ENCODE data around the gene PPFIA2.

The PPFIA2 gene

GRCh38 chr12:81375969-81376368 lies 383.2 kb downstream of the PPFIA2 start:
- no peaks in the 10 kb centered on the region for H3K27me3 ChIP-seq (ENCODE audit: control insufficient read depth in 2 of 2, insufficient read depth in 2 of 2, low read length in 2 of 2)

GRCh38 chr12:81370456-81370855 lies 388.7 kb downstream of the PPFIA2 start:
- H3K9me3 ChIP-seq (ENCODE audit: control insufficient read depth in 2 of 2, low read length in 2 of 2), result no peaks in the 10 kb centered on the region
- H3K36me3 ChIP-seq (ENCODE audit: control insufficient read depth in 2 of 2, insufficient read depth in 2 of 2, low read length in 2 of 2), result no peaks in the 10 kb centered on the region
- H3K4me1 ChIP-seq (ENCODE audit: control insufficient read depth in 2 of 2, insufficient read depth in 2 of 2, low read length in 2 of 2), result no peaks in the 10 kb centered on the region
- no peak overlapping the region for H3K27ac ChIP-seq (ENCODE audit: low read depth in 2 of 2, low read length in 2 of 2)
- H3K9ac ChIP-seq (ENCODE audit: low read depth in 1 of 2, low read length in 2 of 2), result no peak overlapping the region
- no peaks in the 10 kb centered on the region for H3K27me3 ChIP-seq (ENCODE audit: control insufficient read depth in 2 of 2, insufficient read depth in 2 of 2, low read length in 2 of 2)
- no peak overlapping the region for H3K4me3 ChIP-seq (ENCODE audit: low read length in 2 of 2)

More at GRCh38 chr12:81375969-81376368, 383.2 kb downstream of the PPFIA2 start:
- no peak overlapping the region for H3K4me3 ChIP-seq (ENCODE audit: low read length in 2 of 2)
- H3K9ac ChIP-seq (ENCODE audit: low read depth in 1 of 2, low read length in 2 of 2), result no peak overlapping the region
- no peaks in the 10 kb centered on the region for H3K4me1 ChIP-seq (ENCODE audit: control insufficient read depth in 2 of 2, insufficient read depth in 2 of 2, low read length in 2 of 2)
- no peak overlapping the region for H3K27ac ChIP-seq (ENCODE audit: low read depth in 2 of 2, low read length in 2 of 2)
- H3K36me3 ChIP-seq (ENCODE audit: control insufficient read depth in 2 of 2, insufficient read depth in 2 of 2, low read length in 2 of 2), result no peaks in the 10 kb centered on the region
- no peaks in the 10 kb centered on the region for H3K9me3 ChIP-seq (ENCODE audit: control insufficient read depth in 2 of 2, low read length in 2 of 2)

- no peaks in the 10 kb centered on the region for H3K9me3 ChIP-seq (ENCODE audit: control insufficient read depth in 2 of 2, low read length in 2 of 2)
- H3K9ac ChIP-seq (ENCODE audit: low read depth in 1 of 2, low read length in 2 of 2), result no peak overlapping the region
- no peak overlapping the region for H3K4me3 ChIP-seq (ENCODE audit: low read length in 2 of 2)
Observed at GRCh38 chr12:81369175-81369574, 390.0 kb downstream of the PPFIA2 start.

DNA sequence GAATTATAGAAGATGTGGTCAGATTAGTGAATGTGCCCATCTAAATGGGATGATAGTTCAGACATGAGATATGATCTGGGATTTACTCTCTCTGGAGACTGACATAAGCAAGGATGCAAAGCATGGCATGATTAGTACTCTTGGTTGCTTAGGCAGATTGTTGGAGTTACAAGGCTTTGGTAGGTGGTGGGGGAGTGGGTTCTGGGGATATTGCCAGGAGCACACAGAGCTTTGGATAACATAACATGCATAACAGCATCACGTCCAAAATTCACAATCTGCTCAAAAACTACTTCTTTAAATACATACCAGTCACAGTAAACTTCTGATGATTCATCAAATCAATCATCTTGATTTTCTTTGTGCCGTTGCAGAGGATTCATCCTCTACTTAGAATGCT lies 393.9 kb downstream of the PPFIA2 start:
- no peak overlapping the region for H3K9ac ChIP-seq (ENCODE audit: low read depth in 1 of 2, low read length in 2 of 2)
- H3K9me3 ChIP-seq (ENCODE audit: control insufficient read depth in 2 of 2, low read length in 2 of 2), result no peaks in the 10 kb centered on the region
- no peaks in the 10 kb centered on the region for H3K27me3 ChIP-seq (ENCODE audit: control insufficient read depth in 2 of 2, insufficient read depth in 2 of 2, low read length in 2 of 2)
- no peak overlapping the region for H3K27ac ChIP-seq (ENCODE audit: low read depth in 2 of 2, low read length in 2 of 2)
- H3K36me3 ChIP-seq (ENCODE audit: control insufficient read depth in 2 of 2, insufficient read depth in 2 of 2, low read length in 2 of 2), result no peaks in the 10 kb centered on the region
- H3K4me1 ChIP-seq (ENCODE audit: control insufficient read depth in 2 of 2, insufficient read depth in 2 of 2, low read length in 2 of 2), result no peaks in the 10 kb centered on the region
- H3K4me3 ChIP-seq (ENCODE audit: low read length in 2 of 2), result no peak overlapping the region

More at GRCh38 chr12:81369175-81369574, 390.0 kb downstream of the PPFIA2 start:
- Histone ChIP-seq H3K4me1 (ENCODE audit: control insufficient read depth in 2 of 2, insufficient read depth in 2 of 2, low read length in 2 of 2) (no peaks in the 10 kb centered on the region), H3K27ac (ENCODE audit: low read depth in 2 of 2, low read length in 2 of 2) (no peak overlapping the region), H3K27me3 (ENCODE audit: control insufficient read depth in 2 of 2, insufficient read depth in 2 of 2, low read length in 2 of 2) (no peaks in the 10 kb centered on the region), H3K36me3 (ENCODE audit: control insufficient read depth in 2 of 2, insufficient read depth in 2 of 2, low read length in 2 of 2) (no peaks in the 10 kb centered on the region)

GRCh38 chr12:81360916-81361315 lies 398.2 kb downstream of the PPFIA2 start:
- no peaks in the 10 kb centered on the region for H3K36me3 ChIP-seq (ENCODE audit: control insufficient read depth in 2 of 2, insufficient read depth in 2 of 2, low read length in 2 of 2)

GRCh38 chr12:81359736-81360135 lies 399.4 kb downstream of the PPFIA2 start:
- Histone ChIP-seq H3K9ac (ENCODE audit: low read depth in 1 of 2, low read length in 2 of 2) (no peak overlapping the region), H3K4me3 (ENCODE audit: low read length in 2 of 2) (no peak overlapping the region), H3K27ac (ENCODE audit: low read depth in 2 of 2, low read length in 2 of 2) (no peak overlapping the region), H3K4me1 (ENCODE audit: control insufficient read depth in 2 of 2, insufficient read depth in 2 of 2, low read length in 2 of 2) (no peaks in the 10 kb centered on the region), H3K27me3 (ENCODE audit: control insufficient read depth in 2 of 2, insufficient read depth in 2 of 2, low read length in 2 of 2) (no peaks in the 10 kb centered on the region), H3K9me3 (ENCODE audit: control insufficient read depth in 2 of 2, low read length in 2 of 2) (no peaks in the 10 kb centered on the region), H3K36me3 (ENCODE audit: control insufficient read depth in 2 of 2, insufficient read depth in 2 of 2, low read length in 2 of 2) (no peaks in the 10 kb centered on the region)

More at GRCh38 chr12:81360916-81361315, 398.2 kb downstream of the PPFIA2 start:
- Histone ChIP-seq H3K9ac (ENCODE audit: low read depth in 1 of 2, low read length in 2 of 2) (no peak overlapping the region), H3K4me3 (ENCODE audit: low read length in 2 of 2) (no peak overlapping the region), H3K9me3 (ENCODE audit: control insufficient read depth in 2 of 2, low read length in 2 of 2) (no peaks in the 10 kb centered on the region), H3K27ac (ENCODE audit: low read depth in 2 of 2, low read length in 2 of 2) (no peak overlapping the region), H3K27me3 (ENCODE audit: control insufficient read depth in 2 of 2, insufficient read depth in 2 of 2, low read length in 2 of 2) (no peaks in the 10 kb centered on the region), H3K4me1 (ENCODE audit: control insufficient read depth in 2 of 2, insufficient read depth in 2 of 2, low read length in 2 of 2) (no peaks in the 10 kb centered on the region)

GRCh38 chr12:81354327-81354932 lies 404.7 kb downstream of the PPFIA2 start:
- Histone ChIP-seq H3K27me3 (ENCODE audit: control insufficient read depth in 2 of 2, insufficient read depth in 2 of 2, low read length in 2 of 2) (no peaks in the 10 kb centered on the region), H3K9ac (ENCODE audit: low read depth in 1 of 2, low read length in 2 of 2) (no peak overlapping the region), H3K9me3 (ENCODE audit: control insufficient read depth in 2 of 2, low read length in 2 of 2) (no peaks in the 10 kb centered on the region), H3K4me3 (ENCODE audit: low read length in 2 of 2) (no peak overlapping the region), H3K36me3 (ENCODE audit: control insufficient read depth in 2 of 2, insufficient read depth in 2 of 2, low read length in 2 of 2) (no peaks in the 10 kb centered on the region), H3K27ac (ENCODE audit: low read depth in 2 of 2, low read length in 2 of 2) (no peak overlapping the region), H3K4me1 (ENCODE audit: control insufficient read depth in 2 of 2, insufficient read depth in 2 of 2, low read length in 2 of 2) (no peaks in the 10 kb centered on the region)

GRCh38 chr12:81350309-81350708 lies 408.8 kb downstream of the PPFIA2 start:
- H3K36me3 ChIP-seq (ENCODE audit: control insufficient read depth in 2 of 2, insufficient read depth in 2 of 2, low read length in 2 of 2), result no peaks in the 10 kb centered on the region
- no peak overlapping the region for H3K4me3 ChIP-seq (ENCODE audit: low read length in 2 of 2)
- H3K9ac ChIP-seq (ENCODE audit: low read depth in 1 of 2, low read length in 2 of 2), result no peak overlapping the region
- no peaks in the 10 kb centered on the region for H3K9me3 ChIP-seq (ENCODE audit: control insufficient read depth in 2 of 2, low read length in 2 of 2)
- no peaks in the 10 kb centered on the region for H3K4me1 ChIP-seq (ENCODE audit: control insufficient read depth in 2 of 2, insufficient read depth in 2 of 2, low read length in 2 of 2)
- no peaks in the 10 kb centered on the region for H3K27me3 ChIP-seq (ENCODE audit: control insufficient read depth in 2 of 2, insufficient read depth in 2 of 2, low read length in 2 of 2)
- H3K27ac ChIP-seq (ENCODE audit: low read depth in 2 of 2, low read length in 2 of 2), result no peak overlapping the region

DNA sequence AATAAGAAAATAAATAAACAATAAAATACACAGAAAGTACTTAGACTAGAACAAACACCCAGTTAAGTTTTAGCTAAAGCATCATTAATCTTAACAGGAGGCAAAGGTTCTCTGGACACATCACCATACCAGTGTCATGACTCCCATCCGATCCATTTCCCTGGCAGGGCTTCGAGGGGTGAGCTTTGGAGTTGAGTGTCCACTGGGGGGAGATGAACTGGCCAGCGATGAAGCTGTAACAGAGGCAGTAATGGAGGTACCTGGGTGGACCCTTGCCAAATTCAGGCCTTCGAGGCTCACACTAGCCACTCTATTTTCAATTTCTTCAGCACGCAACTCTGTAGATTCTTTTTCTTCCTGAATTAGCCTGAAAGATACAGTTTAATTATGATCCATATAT lies 411.7 kb downstream of the PPFIA2 start:
- Histone ChIP-seq H3K9ac (ENCODE audit: low read depth in 1 of 2, low read length in 2 of 2) (no peak overlapping the region), H3K36me3 (ENCODE audit: control insufficient read depth in 2 of 2, insufficient read depth in 2 of 2, low read length in 2 of 2) (no peaks in the 10 kb centered on the region), H3K27ac (ENCODE audit: low read depth in 2 of 2, low read length in 2 of 2) (no peak overlapping the region), H3K4me1 (ENCODE audit: control insufficient read depth in 2 of 2, insufficient read depth in 2 of 2, low read length in 2 of 2) (no peaks in the 10 kb centered on the region), H3K9me3 (ENCODE audit: control insufficient read depth in 2 of 2, low read length in 2 of 2) (no peaks in the 10 kb centered on the region), H3K27me3 (ENCODE audit: control insufficient read depth in 2 of 2, insufficient read depth in 2 of 2, low read length in 2 of 2) (no peaks in the 10 kb centered on the region), H3K4me3 (ENCODE audit: low read length in 2 of 2) (no peak overlapping the region)

DNA sequence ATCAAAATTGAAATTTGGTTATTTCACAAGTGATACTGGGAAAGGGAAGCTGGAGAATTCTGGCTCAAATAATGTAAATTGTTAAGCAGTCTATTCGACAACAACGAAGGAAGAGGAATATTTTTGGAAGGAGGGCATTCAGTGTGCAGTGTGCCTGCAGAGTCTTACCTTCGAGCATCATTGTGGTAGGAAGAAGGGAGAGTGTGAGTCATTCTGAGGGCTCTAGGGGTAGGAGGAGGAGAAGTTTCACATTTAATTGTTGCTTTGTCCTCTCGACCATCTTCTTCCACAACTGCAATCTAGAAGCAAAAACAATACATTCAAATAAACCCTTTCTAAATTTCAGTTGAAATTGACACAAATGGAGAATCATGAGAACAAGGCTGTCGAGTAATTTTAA lies 418.2 kb downstream of the PPFIA2 start:
- no peak overlapping the region for H3K27ac ChIP-seq (ENCODE audit: low read depth in 2 of 2, low read length in 2 of 2)
- H3K9me3 ChIP-seq (ENCODE audit: control insufficient read depth in 2 of 2, low read length in 2 of 2), result no peaks in the 10 kb centered on the region
- H3K4me1 ChIP-seq (ENCODE audit: control insufficient read depth in 2 of 2, insufficient read depth in 2 of 2, low read length in 2 of 2), result no peaks in the 10 kb centered on the region
- no peak overlapping the region for H3K4me3 ChIP-seq (ENCODE audit: low read length in 2 of 2)
- no peaks in the 10 kb centered on the region for H3K36me3 ChIP-seq (ENCODE audit: control insufficient read depth in 2 of 2, insufficient read depth in 2 of 2, low read length in 2 of 2)
- H3K27me3 ChIP-seq (ENCODE audit: control insufficient read depth in 2 of 2, insufficient read depth in 2 of 2, low read length in 2 of 2), result no peaks in the 10 kb centered on the region
- H3K9ac ChIP-seq (ENCODE audit: low read depth in 1 of 2, low read length in 2 of 2), result no peak overlapping the region

- Histone ChIP-seq H3K4me3 (ENCODE audit: low read length in 2 of 2) (no peak overlapping the region), H3K4me1 (ENCODE audit: control insufficient read depth in 2 of 2, insufficient read depth in 2 of 2, low read length in 2 of 2) (no peaks in the 10 kb centered on the region), H3K27me3 (ENCODE audit: control insufficient read depth in 2 of 2, insufficient read depth in 2 of 2, low read length in 2 of 2) (no peaks in the 10 kb centered on the region), H3K9ac (ENCODE audit: low read depth in 1 of 2, low read length in 2 of 2) (no peak overlapping the region), H3K9me3 (ENCODE audit: control insufficient read depth in 2 of 2, low read length in 2 of 2) (no peaks in the 10 kb centered on the region), H3K36me3 (ENCODE audit: control insufficient read depth in 2 of 2, insufficient read depth in 2 of 2, low read length in 2 of 2) (no peaks in the 10 kb centered on the region), H3K27ac (ENCODE audit: low read depth in 2 of 2, low read length in 2 of 2) (no peak overlapping the region)
Observed at GRCh38 chr12:81339071-81339470, 420.1 kb downstream of the PPFIA2 start.
